NK-92 treated with Interleukin-12 subunit alpha and Interleukin-12 subunit beta, amount 100 ng/mL, for 24 hours (cell line): ENCODE data around the gene SLCO3A1.
"Not testable (repeated sequence)": the region's sequence is repeated elsewhere in the genome, so short reads cannot be mapped to it uniquely, and the experiment has no call there.

ENCODE experiments used
- DNase-seq: peaks from one replicate; lab custom pipeline; 2025; lab: John Stamatoyannopoulos, UW

The SLCO3A1 gene

GRCh38 chr15:92161039-92161670, 307.6 kb downstream of the SLCO3A1 start:
- no peak for DNase-seq

- DNase-seq = no peak
Observed at GRCh38 chr15:92162657-92163056, 309.1 kb downstream of the SLCO3A1 start.

GRCh38 chr15:92163641-92164040, 310.1 kb downstream of the SLCO3A1 start:
- DNase-seq = no peak

- DNase-seq = no peak
Observed at GRCh38 chr15:92164327-92165000, 311.0 kb downstream of the SLCO3A1 start.

GRCh38 chr15:92165001-92165346, 311.5 kb downstream of the SLCO3A1 start:
- no peak for DNase-seq

- DNase-seq = no peak
Observed at GRCh38 chr15:92166029-92166428, 312.5 kb downstream of the SLCO3A1 start.

GRCh38 chr15:92166751-92167405, 313.4 kb downstream of the SLCO3A1 start:
- DNase-seq = no peak

- no peak for DNase-seq
Observed at GRCh38 chr15:92167451-92167850, 313.9 kb downstream of the SLCO3A1 start.

GRCh38 chr15:92168066-92168683, 314.7 kb downstream of the SLCO3A1 start:
- no peak for DNase-seq

- DNase-seq = no peak
Observed at GRCh38 chr15:92170897-92171296, 317.4 kb downstream of the SLCO3A1 start.

GRCh38 chr15:92178911-92179310, 325.4 kb downstream of the SLCO3A1 start:
- no peak for DNase-seq

- DNase-seq = no peak
Observed at GRCh38 chr15:92184142-92184541, 330.6 kb downstream of the SLCO3A1 start.

GRCh38 chr15:92184679-92185230, 331.2 kb downstream of the SLCO3A1 start:
- no peak for DNase-seq

- no peak for DNase-seq
Observed at GRCh38 chr15:92187975-92188374, 334.5 kb downstream of the SLCO3A1 start.

GRCh38 chr15:92189166-92189565, 335.7 kb downstream of the SLCO3A1 start:
- DNase-seq = no peak

GRCh38 chr15:92195241-92195640, 341.7 kb downstream of the SLCO3A1 start:
- no peak for DNase-seq

GRCh38 chr15:92196342-92196741, 342.8 kb downstream of the SLCO3A1 start:
- no peak for DNase-seq

- DNase-seq = no peak
Observed at GRCh38 chr15:92197746-92198145, 344.2 kb downstream of the SLCO3A1 start.

- no peak for DNase-seq
Observed at GRCh38 chr15:92200891-92201290, 347.4 kb downstream of the SLCO3A1 start.

GRCh38 chr15:92205255-92205739, 351.8 kb downstream of the SLCO3A1 start:
- no peak for DNase-seq

GRCh38 chr15:92207601-92208000, 354.1 kb downstream of the SLCO3A1 start:
- not testable (repeated sequence) for DNase-seq
